GM06990 (cell line): ENCODE data around the gene CH25H.

Source experiments
- DNase-seq: peaks from one replicate; pipeline ENCODE4 v3.0.0-alpha.2; 2011; ENCODE audit not compliant: insufficient read length; ENCODE audit errors: extremely low read depth
- H3K27me3 ChIP-seq: replicated peaks from 2 replicates; pipeline ENCODE4 v1.6.0; 2011; ENCODE audit warnings: low read length; ENCODE audit not compliant: control insufficient read depth, insufficient read depth
- H3K36me3 ChIP-seq: 2 replicates; pipeline ENCODE4 v1.5.1; 2011; ENCODE audit warnings: low read length; ENCODE audit not compliant: control insufficient read depth, insufficient read depth
- H3K4me3 ChIP-seq: replicated peaks from 2 replicates; pipeline ENCODE4 v1.5.1; 2011; ENCODE audit warnings: low read depth, mild to moderate bottlenecking, control low read depth, low read length
- CTCF ChIP-seq: IDR thresholded peaks from 2 replicates; pipeline ENCODE4 v1.5.1; 2011; ENCODE audit warnings: low read length, control low read depth, mild to moderate bottlenecking, inconsistent platforms; ENCODE audit not compliant: insufficient read depth, poor library complexity, severe bottlenecking

The CH25H gene

GRCh38 chr10:89156161-89156835 is 50.8 kb downstream of the CH25H start:
- Histone ChIP-seq H3K36me3 (no peaks in the 10 kb centered on the region), H3K4me3 (no peak overlapping the region), H3K27me3 (no peaks in the 10 kb centered on the region)
- TF ChIP-seq CTCF, result no peak
- no peak for DNase-seq
